RWPE2 (cell line): ENCODE measurements around the gene TOMM22.
A peak's percentile ranks its signal among the peaks of the same experiment; 100 is the strongest.

Experiments used
- ATAC-seq: fragments of 200-7000 bp; cut with Tn5 transposase; 3 replicates; pipeline ENCODE4 v1.9.1; 2021; ENCODE audit warnings: low read depth
- DNase-seq: peaks from one replicate; pipeline ENCODE4 v3.0.0-alpha.2; 2020; ENCODE audit warnings: low spot score
- H3K27ac ChIP-seq: fragments of 450-650 bp; 2 replicates; pipeline ENCODE4 v1.5.1; 2017; ENCODE audit warnings: mild to moderate bottlenecking; ENCODE audit not compliant: poor library complexity, severe bottlenecking
- H3K27me3 ChIP-seq: fragments of 250-450 bp; sonication (Bioruptor Pico); 2 replicates; pipeline ENCODE4 v1.5.1; 2021; ENCODE audit warnings: mild to moderate bottlenecking, moderate library complexity; ENCODE audit not compliant: insufficient read depth, poor library complexity, severe bottlenecking
- H3K36me3 ChIP-seq: fragments of 250-450 bp; sonication (Bioruptor Pico); 2 replicates; pipeline ENCODE4 v1.5.1; 2020; ENCODE audit warnings: low read depth, mild to moderate bottlenecking, moderate library complexity
- H3K4me1 ChIP-seq: fragments of 250-450 bp; sonication (Bioruptor Pico); 2 replicates; pipeline ENCODE4 v1.5.1; 2021; ENCODE audit warnings: mild to moderate bottlenecking, moderate library complexity; ENCODE audit not compliant: insufficient read depth, poor library complexity, severe bottlenecking
- H3K4me3 ChIP-seq: fragments of 250-450 bp; sonication (Bioruptor Pico); 2 replicates; pipeline ENCODE4 v1.5.1; 2021; ENCODE audit warnings: mild to moderate bottlenecking, moderate library complexity; ENCODE audit not compliant: severe bottlenecking
- H3K9me3 ChIP-seq: fragments of 250-450 bp; sonication (Bioruptor Pico); 2 replicates; pipeline ENCODE4 v1.5.1; 2021; ENCODE audit warnings: mild to moderate bottlenecking, moderate library complexity; ENCODE audit not compliant: severe bottlenecking
- TF ChIP-seq, protein P1 (sequence below): fragments of 450-650 bp; IDR thresholded peaks from one replicate; pipeline ENCODE4 v1.5.1; 2017; ENCODE audit warnings: mild to moderate bottlenecking, moderate library complexity; ENCODE audit not compliant: poor library complexity, severe bottlenecking

The TOMM22 gene

GRCh38 chr22:38696606-38697424 lies 15.1 kb downstream of the TOMM22 start:
- H3K4me3 ChIP-seq: no peak overlapping the region
- ATAC-seq: peak; percentile 77

DNA sequence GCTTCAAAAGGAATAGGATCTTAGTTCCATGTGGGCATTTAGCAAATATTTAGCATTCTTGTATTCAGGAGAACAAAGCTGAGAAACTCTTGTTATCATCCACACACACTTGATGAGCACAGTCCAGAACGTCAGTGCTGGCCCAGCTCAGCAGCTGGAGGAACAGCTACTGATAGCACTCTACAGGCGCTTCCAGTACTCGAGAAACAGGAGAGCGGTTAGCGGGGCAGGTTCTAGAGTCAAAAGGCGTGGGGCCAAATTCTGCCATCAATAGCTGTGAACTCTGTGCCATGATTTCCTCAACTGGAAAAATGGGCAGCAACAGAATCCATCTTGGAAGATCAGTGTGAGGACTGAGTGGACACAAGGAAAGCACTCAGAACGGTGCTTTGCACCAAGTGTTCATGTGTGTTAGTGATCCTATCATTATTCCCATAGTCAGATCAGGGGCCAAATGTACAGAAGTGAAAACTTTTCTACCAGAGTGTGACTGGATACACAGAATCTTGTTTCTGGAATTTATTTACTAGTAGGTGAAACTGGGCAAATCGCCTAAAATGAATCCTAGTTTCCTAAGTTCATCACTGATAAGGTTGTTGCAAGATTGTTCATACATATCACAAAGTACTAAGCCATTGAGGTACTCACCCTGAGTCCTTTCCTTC lies 15.8 kb downstream of the TOMM22 start:
- no peak for DNase-seq
- TF ChIP-seq, protein P1, sequence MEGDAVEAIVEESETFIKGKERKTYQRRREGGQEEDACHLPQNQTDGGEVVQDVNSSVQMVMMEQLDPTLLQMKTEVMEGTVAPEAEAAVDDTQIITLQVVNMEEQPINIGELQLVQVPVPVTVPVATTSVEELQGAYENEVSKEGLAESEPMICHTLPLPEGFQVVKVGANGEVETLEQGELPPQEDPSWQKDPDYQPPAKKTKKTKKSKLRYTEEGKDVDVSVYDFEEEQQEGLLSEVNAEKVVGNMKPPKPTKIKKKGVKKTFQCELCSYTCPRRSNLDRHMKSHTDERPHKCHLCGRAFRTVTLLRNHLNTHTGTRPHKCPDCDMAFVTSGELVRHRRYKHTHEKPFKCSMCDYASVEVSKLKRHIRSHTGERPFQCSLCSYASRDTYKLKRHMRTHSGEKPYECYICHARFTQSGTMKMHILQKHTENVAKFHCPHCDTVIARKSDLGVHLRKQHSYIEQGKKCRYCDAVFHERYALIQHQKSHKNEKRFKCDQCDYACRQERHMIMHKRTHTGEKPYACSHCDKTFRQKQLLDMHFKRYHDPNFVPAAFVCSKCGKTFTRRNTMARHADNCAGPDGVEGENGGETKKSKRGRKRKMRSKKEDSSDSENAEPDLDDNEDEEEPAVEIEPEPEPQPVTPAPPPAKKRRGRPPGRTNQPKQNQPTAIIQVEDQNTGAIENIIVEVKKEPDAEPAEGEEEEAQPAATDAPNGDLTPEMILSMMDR: no peak
- no peak overlapping the region for H3K4me3 ChIP-seq
- H3K36me3 ChIP-seq: peaks cover 51% of the 10 kb centered on the region
- H3K4me1 ChIP-seq: peaks cover 29% of the 10 kb centered on the region
- H3K9me3 ChIP-seq: no peaks in the 10 kb centered on the region
- H3K27ac ChIP-seq: peak overlapping the region; percentile 75
- no peaks in the 10 kb centered on the region for H3K27me3 ChIP-seq
- no peak for ATAC-seq

More at GRCh38 chr22:38696606-38697424, 15.1 kb downstream of the TOMM22 start:
- Histone ChIP-seq H3K27ac (peak overlapping the region; percentile 75), H3K27me3 (no peaks in the 10 kb centered on the region), H3K4me1 (peaks cover 29% of the 10 kb centered on the region), H3K36me3 (peaks cover 56% of the 10 kb centered on the region), H3K9me3 (no peaks in the 10 kb centered on the region)
- no peak for DNase-seq
- TF ChIP-seq, protein P1: no peak

GRCh38 chr22:38698407-38699094 lies 16.8 kb downstream of the TOMM22 start:
- TF ChIP-seq, protein P1: no peak
- H3K27me3 ChIP-seq: no peaks in the 10 kb centered on the region
- DNase-seq: no peak
- peaks cover 45% of the 10 kb centered on the region for H3K36me3 ChIP-seq
- peak overlapping the region; percentile 79 for H3K4me3 ChIP-seq
- no peak for ATAC-seq
- H3K4me1 ChIP-seq: peaks cover 29% of the 10 kb centered on the region
- no peaks in the 10 kb centered on the region for H3K9me3 ChIP-seq
- peak overlapping the region; percentile 75 for H3K27ac ChIP-seq

- peak overlapping the region; percentile 75 for H3K27ac ChIP-seq
- peaks cover 39% of the 10 kb centered on the region for H3K36me3 ChIP-seq
- no peaks in the 10 kb centered on the region for H3K9me3 ChIP-seq
- peak overlapping the region; percentile 79 for H3K4me3 ChIP-seq
- no peaks in the 10 kb centered on the region for H3K27me3 ChIP-seq
- TF ChIP-seq, protein P1: no peak
- DNase-seq (no peak), ATAC-seq (no peak)
- peaks cover 29% of the 10 kb centered on the region for H3K4me1 ChIP-seq
Measured at GRCh38 chr22:38699143-38699542, 17.4 kb downstream of the TOMM22 start.
